Ammon's horn (tissue), 1 donor: ENCODE measurements around the gene ECE1.
"Not testable (repeated sequence)": the region's sequence is repeated elsewhere in the genome, so short reads cannot be mapped to it uniquely, and the experiment has no call there.

Experiments used
- DNase-seq: peaks from one replicate; pipeline ENCODE4 v3.0.0-alpha.2; 2016; ENCODE audit warnings: low spot score

ECE1 gene

GRCh38 chr1:21249940-21250493, 40.2 kb downstream of the ECE1 start:
- no peak for DNase-seq

GRCh38 chr1:21247892-21248715, 42.2 kb downstream of the ECE1 start:
- no peak for DNase-seq

DNA sequence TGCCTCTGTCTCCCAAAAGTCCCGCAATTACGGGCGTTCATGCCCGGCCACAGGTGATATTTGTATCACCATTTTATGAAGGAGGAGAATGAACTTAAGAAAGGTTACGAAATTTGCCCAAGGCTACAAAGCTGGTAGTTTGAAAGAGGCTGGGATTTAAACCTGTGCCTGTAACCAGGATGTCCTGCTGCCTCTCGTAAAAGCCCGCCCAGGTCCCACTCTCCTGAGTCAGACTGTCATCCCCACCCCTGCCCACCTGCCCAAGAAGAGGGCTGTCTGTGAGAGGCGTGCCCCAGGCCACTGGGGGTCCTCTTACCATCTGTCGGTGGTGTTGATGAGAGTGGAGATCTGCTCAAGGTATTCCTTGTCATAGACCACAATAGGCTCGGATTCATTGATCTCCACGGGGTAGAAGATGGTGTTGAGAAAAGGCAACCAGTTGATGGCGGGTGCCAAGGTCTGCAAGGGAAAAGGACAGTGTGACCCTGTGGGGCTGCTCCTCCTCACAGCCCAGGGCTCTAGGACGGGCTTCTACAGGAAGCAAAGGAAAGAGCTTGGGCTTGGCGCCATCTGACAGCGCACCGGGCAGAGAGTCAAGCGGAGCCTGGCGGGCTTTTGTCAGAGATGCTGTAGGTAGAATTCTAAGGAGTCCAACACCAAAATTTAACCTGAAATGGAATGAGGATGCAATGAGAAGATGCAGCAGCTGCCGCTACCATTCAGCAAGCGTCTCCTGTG, 43.2 kb downstream of the ECE1 start:
- no peak for DNase-seq

GRCh38 chr1:21245688-21246229, 44.5 kb downstream of the ECE1 start:
- DNase-seq: no peak

DNA sequence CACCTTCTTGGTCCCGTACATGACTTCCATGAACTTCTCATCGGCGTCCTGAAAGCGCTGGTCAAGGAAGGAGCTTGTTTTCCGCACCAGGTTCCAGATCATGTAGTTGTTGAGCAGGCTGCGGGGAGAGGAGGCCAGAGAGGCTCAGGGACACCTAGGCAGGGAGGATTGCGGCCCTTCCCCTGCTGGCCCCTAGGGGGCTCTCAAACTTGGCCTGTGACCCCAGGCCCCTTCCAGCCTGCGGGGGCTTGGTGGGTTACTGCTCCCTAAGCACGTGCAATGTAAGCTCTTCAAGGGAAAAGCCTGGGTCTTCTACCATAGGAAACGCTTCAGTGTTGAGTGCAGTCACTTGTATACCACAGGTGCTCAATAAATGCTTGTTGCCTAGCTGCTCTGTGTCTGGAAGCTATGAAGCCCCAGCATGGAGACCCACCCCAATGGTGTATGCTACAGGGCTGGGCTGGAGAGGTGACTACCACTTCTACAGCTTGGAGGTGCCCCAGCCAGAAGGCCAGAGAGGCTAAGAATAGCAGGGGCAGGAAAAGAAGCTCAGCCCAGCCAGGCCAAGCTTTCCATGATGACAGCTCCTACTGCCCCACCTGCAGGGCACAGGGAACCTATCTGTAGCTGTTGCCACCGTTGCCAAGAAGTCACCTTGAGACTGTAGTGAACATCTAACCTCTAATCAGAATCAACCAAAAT, 45.1 kb downstream of the ECE1 start:
- no peak for DNase-seq

DNA sequence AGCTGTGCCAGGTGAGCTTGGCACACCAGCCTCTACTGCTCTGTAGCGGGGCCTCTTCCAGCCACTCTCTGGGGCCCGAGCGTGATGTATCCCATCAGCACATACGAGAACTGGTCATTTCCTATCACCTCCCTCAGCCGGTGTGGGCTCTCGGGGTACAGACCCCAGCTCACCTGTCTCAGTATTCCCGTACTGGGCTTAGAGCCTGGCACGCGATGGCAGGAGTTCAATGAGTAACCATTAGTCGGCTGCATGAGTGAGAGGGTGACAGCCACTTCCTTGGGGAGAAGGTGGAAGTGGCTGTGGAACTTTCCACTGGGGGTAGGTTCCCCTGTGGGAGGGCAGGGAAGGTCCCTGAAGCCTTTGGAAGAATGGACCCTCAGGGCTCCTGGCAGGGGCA, 46.1 kb downstream of the ECE1 start:
- no peak for DNase-seq

DNA sequence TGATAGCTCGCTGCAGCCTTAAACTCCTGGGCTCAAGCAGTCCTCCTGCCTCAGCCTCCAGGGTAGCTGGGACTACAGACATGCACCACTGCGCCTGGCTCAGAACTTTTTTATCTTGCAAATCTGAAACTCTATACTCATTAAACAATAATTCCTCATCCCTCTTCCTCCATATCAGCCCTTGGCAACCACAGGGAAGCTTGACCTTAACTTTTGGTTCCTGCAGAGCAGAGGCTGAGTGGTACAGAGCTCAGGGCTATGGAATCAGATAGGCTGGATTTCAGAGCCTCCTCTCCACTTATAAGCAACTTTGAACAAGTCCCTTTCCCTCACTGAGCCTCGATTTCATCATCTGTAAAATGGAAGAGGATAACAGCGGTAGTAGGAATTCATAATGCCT, 47.4 kb downstream of the ECE1 start:
- no peak for DNase-seq

DNA sequence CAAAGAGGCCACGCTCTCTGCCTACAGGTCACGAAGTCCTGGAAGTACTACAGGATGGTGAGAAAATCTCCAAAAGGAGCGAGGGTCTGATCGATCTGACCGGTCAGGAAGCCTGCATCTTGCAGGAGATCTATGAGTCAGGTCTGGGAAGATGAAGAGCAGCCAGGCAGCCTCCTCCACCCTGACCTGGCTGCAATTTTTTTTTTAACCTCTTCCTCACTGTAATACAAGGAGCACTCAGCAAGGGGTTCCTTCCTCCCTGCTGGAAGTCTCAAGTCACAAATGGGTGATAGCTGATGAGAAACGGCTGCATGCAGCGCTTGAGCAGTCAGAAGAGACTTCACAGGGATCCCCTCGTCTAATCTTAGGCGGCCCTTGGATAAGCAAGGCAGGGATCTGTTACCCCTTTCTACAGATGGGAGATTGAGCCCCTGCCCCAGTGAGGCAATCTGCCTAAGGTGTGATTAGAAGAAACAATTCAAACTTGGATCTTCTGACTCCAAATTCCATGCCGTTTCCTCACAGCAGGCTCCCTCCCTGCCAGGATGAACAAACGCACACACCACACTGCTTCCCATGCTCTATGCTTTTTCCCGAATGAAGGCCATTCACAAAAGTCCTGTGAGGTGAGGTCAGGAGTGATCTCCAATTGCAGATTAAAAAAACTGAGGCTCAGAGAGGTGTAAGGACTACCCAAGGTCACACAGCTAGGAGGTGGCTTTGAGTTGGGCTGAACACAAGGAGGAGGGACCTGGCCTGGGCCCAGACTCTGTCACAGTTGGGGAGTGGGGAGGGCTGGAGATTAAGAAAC, 48.3 kb downstream of the ECE1 start:
- no peak for DNase-seq

GRCh38 chr1:21240706-21241105, 49.6 kb downstream of the ECE1 start:
- DNase-seq: no peak

DNA sequence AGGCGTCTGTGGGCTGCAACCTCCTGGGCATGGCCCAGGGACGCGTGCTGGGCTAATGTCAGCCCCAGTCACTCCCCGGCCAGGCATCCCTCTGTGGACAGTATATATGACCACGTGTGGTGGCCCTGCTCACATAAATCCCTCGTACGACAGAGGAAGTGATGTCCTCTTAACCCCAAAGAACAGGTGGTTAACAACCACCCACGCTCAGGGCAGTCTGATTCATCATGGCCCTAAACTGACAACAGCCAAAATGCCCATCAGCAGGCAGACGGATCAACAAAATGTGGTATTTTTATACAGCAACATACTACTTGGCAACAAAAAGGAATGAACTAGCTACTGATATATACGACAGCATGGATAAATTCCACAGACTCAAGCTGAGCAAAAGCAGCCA, 51.0 kb downstream of the ECE1 start:
- no peak for DNase-seq

- DNase-seq: no peak
Measured at GRCh38 chr1:21238141-21238800, 52.0 kb downstream of the ECE1 start.

GRCh38 chr1:21237446-21238088, 52.7 kb downstream of the ECE1 start:
- no peak for DNase-seq

- DNase-seq: no peak
Measured at GRCh38 chr1:21236178-21236577, 54.1 kb downstream of the ECE1 start.

- DNase-seq: no peak
Measured at GRCh38 chr1:21234779-21235178, 55.5 kb downstream of the ECE1 start.

DNA sequence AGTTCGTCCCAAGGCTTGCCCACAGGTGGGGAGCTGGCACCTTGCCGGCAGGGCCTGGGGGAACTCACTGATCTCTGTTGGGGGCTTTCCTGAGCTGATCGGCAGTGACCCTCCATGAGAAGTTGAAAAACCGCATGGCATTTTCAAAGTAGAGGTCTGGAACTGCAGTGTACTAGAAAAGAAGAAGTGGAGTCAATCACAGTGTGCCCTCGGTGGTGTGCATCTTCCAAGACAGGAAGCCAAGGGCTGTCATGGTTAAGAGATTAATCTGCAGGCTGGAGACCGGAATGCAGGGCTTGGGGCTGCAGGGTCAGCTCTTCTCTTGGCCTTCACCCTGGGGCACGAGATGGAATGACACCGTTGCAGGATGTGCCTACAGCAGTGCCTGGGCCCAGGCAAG, 56.8 kb downstream of the ECE1 start:
- no peak for DNase-seq

GRCh38 chr1:21232044-21232443, 58.2 kb downstream of the ECE1 start:
- DNase-seq: peak; percentile 77

DNA sequence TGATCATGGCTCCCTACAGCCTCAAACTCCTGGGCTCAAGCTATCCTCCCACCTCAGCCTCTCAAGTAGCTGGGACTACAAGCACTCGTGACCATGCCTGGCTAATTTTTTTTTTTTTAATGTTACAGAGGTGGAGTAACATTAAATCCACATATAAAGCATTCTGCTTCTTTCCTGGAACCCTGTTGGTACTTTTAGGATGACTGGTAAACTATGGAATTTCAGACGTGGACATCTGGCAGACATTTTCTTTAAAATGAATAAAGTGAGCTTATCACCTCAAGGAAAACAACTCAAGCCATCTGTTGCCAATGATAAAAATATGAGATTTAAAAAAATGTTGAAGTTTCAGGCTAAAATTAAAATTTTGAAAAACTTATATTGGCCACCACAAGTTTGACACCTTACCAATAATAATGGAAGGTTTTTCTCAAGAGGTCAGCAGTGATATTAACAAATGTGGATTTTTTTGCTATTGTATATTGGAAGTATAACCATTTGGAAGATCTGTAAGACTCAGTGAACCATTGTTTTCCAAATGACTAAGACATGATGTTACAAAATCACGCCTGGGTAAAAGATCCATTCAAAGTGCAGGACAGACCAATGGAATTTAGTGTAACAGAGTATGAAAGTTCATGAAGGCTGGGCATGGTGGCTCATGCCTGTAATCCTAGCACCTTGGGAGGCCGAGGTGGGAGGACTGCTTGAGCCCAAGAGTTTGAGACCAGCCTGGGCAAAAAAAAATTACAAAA, 60.8 kb downstream of the ECE1 start:
- no peak for DNase-seq

DNA sequence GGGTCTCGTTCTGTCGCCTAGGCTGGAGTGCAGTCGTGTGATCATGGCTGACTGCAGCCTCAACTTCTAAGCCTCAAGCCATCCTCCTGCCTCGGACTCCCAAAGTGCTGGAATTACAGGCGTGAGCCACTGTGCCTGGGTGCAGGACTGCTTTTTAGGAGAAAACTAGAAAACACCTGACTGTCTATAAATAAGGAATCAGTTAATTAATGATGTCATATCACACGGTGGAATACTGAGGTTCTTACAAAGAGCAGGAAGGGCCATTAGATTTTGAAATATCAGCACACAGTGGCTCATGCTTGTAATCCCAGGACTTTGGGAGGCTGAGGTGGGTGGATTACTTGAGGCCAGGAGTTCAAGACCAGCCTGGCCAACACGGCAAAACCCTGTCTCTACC, 62.0 kb downstream of the ECE1 start:
- not testable (repeated sequence) for DNase-seq

DNA sequence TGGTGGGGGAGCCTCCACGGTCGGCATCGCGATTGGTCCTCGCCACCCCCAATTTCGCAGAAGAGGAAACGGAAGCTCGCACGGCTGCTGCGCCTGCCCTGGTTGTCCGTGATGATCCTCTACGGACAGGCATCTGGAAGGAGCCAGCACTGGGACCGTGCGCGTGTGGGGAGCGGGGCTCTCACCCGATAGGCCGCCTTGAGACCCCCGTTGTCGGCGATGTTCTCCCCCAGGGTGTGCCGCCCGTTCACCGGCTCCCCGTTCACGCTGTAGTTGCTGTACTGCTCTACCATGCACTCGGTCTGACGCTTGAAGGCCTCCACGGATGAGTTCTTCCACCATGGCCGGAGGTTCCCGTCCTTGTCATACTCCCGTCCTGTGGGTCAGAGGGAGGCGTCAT, 65.2 kb downstream of the ECE1 start:
- no peak for DNase-seq

DNA sequence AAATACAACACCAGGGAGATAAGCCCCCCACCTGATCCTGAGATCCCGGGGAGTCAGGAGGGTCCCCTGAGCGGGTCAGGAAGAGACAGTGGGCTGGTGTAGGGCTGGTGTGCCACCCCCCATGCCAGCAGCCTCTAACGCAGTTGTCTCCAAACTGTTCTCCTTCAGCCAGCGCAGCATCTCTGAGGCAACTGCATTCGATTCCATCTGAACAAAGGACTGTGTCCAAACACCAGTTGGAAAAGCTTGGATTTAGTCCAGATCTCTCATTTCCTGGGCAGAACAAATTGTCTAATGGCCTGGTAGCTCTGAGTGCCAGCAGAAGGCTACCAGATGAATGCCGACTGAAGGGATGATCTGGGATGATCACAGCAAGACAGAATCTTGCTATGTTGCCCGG, 69.4 kb downstream of the ECE1 start:
- peak; percentile 59 for DNase-seq
